ENCODE measurements around the gene MOB3A. TPM values are rescaled to one million over a fixed set of nuclear protein-coding genes. Genes with fewer than 3 reads are reported as not detected.

The MOB3A gene
- total RNA-seq = 40.0 and 42.1 TPM in 2 replicates
- long read RNA-seq = 0 reads

DNA sequence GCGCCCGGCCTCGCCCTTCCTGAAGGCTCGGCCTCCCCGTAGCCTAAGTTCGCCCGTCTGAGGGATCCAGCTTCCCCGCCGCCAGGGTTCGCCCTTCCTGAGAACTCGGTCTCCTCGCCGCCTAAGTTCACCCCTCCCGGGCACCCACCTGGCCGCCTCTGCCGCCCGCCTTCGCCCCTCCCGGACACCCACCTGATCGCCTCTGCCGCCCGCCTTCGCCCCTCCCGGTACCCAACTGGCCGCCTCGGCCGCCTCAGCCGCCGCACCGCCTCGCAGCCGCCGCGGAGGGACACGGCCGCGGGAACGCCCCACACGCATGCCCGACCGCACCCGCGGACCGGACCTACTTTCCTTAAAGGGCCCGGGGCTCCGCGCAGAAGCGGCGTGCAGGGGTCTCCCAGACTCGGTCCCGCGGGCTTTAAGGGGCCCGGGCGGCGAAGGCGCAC, at the start of gene MOB3A:
Gene MOB3A (minus strand): TSS at position 293 of the 446 bp plus-strand sequence. CDS start 17,766 bp downstream, outside the sequence.
- H3K36me3 Mint-ChIP-seq (ENCODE audit: low read depth) = peaks cover 3% of the 10 kb centered on the region
- H3K4me1 Mint-ChIP-seq = peaks cover 16% of the 10 kb centered on the region
- no peaks in the 10 kb centered on the region for H3K9me3 Mint-ChIP-seq
- H3K27me3 Mint-ChIP-seq (ENCODE audit: low read depth) = peaks cover 4% of the 10 kb centered on the region
- peak; percentile 66 for TF ChIP-seq CTCF (conservative IDR thresholded peaks at IDR 0.05)
- no peak for DNase-seq (ENCODE audit: low read depth, low spot score)
- peak within 1 kb of the TSS; percentile 90 for H3K27ac Mint-ChIP-seq (ENCODE audit: unreplicated experiment)
- peak within 1 kb of the TSS; percentile 96 for H3K4me3 Mint-ChIP-seq

- Mint-ChIP-seq H3K36me3 (ENCODE audit: low read depth) (no peaks in the 10 kb centered on the region), H3K9me3 (no peaks in the 10 kb centered on the region), H3K4me3 (peak overlapping the region; percentile 88), H3K27me3 (ENCODE audit: low read depth) (no peaks in the 10 kb centered on the region), H3K27ac (ENCODE audit: unreplicated experiment) (peak overlapping the region; percentile 79), H3K4me1 (peaks cover 36% of the 10 kb centered on the region)
- no peak for DNase-seq (ENCODE audit: low read depth, low spot score)
- no peak for TF ChIP-seq CTCF (conservative IDR thresholded peaks at IDR 0.05)
These were observed 49.7 kb upstream of the MOB3A start for GRCh38 chr19:2145831-2146241.

DNA sequence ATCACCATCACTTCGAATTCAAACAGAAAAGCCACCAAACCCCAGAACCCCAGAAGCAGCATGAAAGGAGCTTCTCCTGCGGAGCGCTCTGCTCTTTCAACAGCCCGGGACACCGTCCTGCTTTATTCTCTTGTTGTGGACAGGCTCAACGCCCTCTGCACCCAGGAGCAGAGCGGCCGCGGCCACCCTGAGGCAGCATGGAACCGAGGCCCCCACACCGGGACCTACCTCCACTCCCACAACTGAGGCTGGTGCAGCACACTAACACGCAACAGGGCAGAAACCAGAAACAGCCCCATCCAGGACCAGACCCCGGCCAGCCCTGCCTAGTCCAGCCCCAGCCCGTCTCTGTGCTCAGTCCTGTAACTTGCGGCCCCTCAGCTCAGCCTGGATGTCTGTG, 48.1 kb upstream of the MOB3A start:
- H3K27me3 Mint-ChIP-seq (ENCODE audit: low read depth) = no peaks in the 10 kb centered on the region
- no peak overlapping the region for H3K27ac Mint-ChIP-seq (ENCODE audit: unreplicated experiment)
- no peak overlapping the region for H3K4me3 Mint-ChIP-seq

DNA sequence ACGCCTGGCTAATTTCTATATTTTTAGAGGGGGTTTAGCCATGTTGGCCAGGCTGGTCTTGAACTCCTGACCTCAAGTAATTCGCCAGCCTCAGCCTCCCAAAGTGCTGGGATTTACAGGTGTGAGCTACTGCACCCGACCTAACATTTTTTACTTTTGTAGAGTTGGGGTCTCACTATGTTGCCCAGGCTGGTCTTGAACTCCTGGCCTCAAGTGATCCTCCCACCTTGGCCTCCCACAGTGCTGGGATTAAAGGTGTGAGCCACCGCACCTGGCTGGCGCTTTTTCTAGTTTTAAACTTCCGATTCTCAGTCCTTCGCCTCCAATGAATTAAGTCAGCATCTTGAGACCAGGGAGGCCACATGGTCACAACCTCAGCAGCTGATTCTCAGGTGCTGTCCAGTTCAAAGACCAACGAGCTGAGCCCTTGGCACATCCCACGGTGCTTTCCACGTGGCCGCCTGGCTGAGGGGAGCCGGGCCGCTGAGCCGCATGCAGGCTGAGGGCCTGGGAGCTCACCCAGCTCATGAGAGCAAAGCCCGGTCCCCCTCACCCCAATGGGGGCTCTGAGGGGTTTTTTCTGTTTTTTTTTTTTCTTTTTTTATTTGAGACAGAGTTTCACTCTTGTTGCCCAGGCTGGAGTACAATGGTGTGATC, 46.2 kb upstream of the MOB3A start:
- Mint-ChIP-seq H3K36me3 (ENCODE audit: low read depth) (no peaks in the 10 kb centered on the region), H3K4me1 (peaks cover 22% of the 10 kb centered on the region), H3K4me3 (no peak overlapping the region)

More for the DNA sequence above, 48.1 kb upstream of the MOB3A start:
- Mint-ChIP-seq H3K4me1 (peaks cover 28% of the 10 kb centered on the region), H3K9me3 (no peaks in the 10 kb centered on the region), H3K36me3 (ENCODE audit: low read depth) (no peaks in the 10 kb centered on the region)
- DNase-seq (ENCODE audit: low read depth, low spot score) = no peak
- no peak for TF ChIP-seq CTCF (conservative IDR thresholded peaks at IDR 0.05)

GRCh38 chr19:2140138-2140569, 44.0 kb upstream of the MOB3A start:
- Mint-ChIP-seq H3K27me3 (ENCODE audit: low read depth) (no peaks in the 10 kb centered on the region), H3K4me1 (peaks cover 7% of the 10 kb centered on the region), H3K27ac (ENCODE audit: unreplicated experiment) (peak overlapping the region; percentile 86), H3K4me3 (no peak overlapping the region), H3K36me3 (ENCODE audit: low read depth) (peaks cover 3% of the 10 kb centered on the region), H3K9me3 (no peaks in the 10 kb centered on the region)
- DNase-seq (ENCODE audit: low read depth, low spot score) = no peak
- TF ChIP-seq CTCF (conservative IDR thresholded peaks at IDR 0.05) = no peak

More for the DNA sequence above, 46.2 kb upstream of the MOB3A start:
- H3K9me3 Mint-ChIP-seq = no peaks in the 10 kb centered on the region
- H3K27ac Mint-ChIP-seq (ENCODE audit: unreplicated experiment) = no peak overlapping the region
- no peak for DNase-seq (ENCODE audit: low read depth, low spot score)
- TF ChIP-seq CTCF (conservative IDR thresholded peaks at IDR 0.05) = no peak
- H3K27me3 Mint-ChIP-seq (ENCODE audit: low read depth) = no peaks in the 10 kb centered on the region

All from neural crest cell (in vitro differentiated cells).